ENCODE data around the gene SPRN. TPM values are rescaled to one million over a fixed set of nuclear protein-coding genes. Genes with fewer than 3 reads are reported as not detected.
"Not testable (repeated sequence)": the region's sequence is repeated elsewhere in the genome, so short reads cannot be mapped to it uniquely, and the experiment has no call there.

Gene SPRN, protein sequence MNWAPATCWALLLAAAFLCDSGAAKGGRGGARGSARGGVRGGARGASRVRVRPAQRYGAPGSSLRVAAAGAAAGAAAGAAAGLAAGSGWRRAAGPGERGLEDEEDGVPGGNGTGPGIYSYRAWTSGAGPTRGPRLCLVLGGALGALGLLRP
- total RNA-seq (not detected), polyA plus RNA-seq (1 to 10 TPM in 1 of 3 donors, under 1 TPM in 1, not detected in 1; 0.18 to 5.2 TPM)
- long read RNA-seq, donor 1 = 0 reads
- long read RNA-seq, donor 2 = 0 reads
- long read RNA-seq, donor 3 = 0 reads
- long read RNA-seq, donor 4 = 0 reads
- long read RNA-seq, donor 5, partial matches to known transcripts = 43 of 43 reads
- long read RNA-seq, donor 5, other reads (novel, unspliced or antisense) = 0 of 43 reads
- long read RNA-seq, donor 6 = 0 reads
- long read RNA-seq, donor 7 = 0 reads
- long read RNA-seq, donor 8 = 0 reads
- long read RNA-seq, donor 9 = 0 reads
- long read RNA-seq, donor 10, partial matches to known transcripts = 0 of 1 reads
- long read RNA-seq, donor 10, other reads (novel, unspliced or antisense) = 0 of 1 reads

DNA sequence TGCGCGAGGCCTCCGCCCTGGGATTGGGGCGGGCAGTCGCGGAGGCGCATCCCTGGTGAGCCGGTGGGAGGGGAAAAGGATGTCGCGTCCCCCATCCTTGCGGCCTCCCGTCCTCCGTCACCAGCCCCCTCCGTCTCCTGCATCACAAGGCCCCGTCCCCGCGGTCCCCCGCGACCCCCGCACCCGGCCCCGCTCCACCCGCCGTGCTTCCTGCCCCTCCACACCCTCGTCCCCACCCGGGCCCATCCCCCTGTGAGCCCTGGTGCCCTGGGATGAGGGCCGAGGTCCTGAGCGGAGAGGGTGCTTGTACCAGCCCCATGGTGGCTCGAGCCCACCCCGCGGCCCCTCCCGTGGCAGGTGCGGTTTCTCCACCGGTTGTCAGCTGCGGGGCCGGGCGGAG is at the start of gene SPRN:
Gene SPRN (minus strand): TSS at position 25 of the 400 bp plus-strand sequence. CDS start 944 bp downstream, outside the sequence.
- Histone ChIP-seq H3K36me3 (peaks cover 5 to 20% (median 19%) of the 10 kb centered on the region in 4 donors), H3K4me1 (peaks cover 7 to 11% (median 10%) of the 10 kb centered on the region in 4 donors), H3K27me3 (peaks cover 0 to 38% (median 14%) of the 10 kb centered on the region in 3 donors), H3K4me3 (peak within 1 kb of the TSS in 3 of 4 donors; percentile 11 to 29 (median 24))
- intact Hi-C loops (cut with DNase I; ENCODE audit: low total_unique reads); H3K27ac ChIP-seq; H3K9me3 ChIP-seq; DNase-seq: not testable (repeated sequence)
- WGBS, 5 donors = 17 to 39% (median 24%) methylated on average over 2 to 12 of the region's 37 CpGs; no CpG with 5 or more reads in 1 of the 5 donors

DNA sequence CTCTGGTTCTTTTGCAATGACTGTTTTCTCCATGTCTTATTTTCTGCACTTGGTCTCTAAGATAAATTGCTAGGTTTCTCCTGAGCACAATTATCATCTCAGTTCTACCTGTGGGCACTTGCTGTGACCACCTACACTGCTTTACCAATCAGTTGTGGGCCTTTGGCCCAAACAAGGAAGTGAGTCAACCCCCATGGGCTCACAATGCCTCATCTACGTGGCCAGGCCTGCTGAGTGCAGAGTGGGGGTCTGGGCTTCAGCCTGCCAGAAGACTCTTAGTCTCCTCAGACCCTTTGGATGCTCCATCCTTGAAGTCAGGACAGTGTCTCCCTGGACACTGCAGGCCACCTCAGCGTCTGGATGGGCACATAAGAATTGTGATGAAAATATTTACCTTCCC is 49.6 kb upstream of the SPRN start:
- no peak overlapping the region for H3K4me3 ChIP-seq
- TF ChIP-seq, protein P1, sequence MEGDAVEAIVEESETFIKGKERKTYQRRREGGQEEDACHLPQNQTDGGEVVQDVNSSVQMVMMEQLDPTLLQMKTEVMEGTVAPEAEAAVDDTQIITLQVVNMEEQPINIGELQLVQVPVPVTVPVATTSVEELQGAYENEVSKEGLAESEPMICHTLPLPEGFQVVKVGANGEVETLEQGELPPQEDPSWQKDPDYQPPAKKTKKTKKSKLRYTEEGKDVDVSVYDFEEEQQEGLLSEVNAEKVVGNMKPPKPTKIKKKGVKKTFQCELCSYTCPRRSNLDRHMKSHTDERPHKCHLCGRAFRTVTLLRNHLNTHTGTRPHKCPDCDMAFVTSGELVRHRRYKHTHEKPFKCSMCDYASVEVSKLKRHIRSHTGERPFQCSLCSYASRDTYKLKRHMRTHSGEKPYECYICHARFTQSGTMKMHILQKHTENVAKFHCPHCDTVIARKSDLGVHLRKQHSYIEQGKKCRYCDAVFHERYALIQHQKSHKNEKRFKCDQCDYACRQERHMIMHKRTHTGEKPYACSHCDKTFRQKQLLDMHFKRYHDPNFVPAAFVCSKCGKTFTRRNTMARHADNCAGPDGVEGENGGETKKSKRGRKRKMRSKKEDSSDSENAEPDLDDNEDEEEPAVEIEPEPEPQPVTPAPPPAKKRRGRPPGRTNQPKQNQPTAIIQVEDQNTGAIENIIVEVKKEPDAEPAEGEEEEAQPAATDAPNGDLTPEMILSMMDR (IDR thresholded peaks at IDR 0.05) = no peak
- no peak for TF ChIP-seq POLR2A (IDR thresholded peaks at IDR 0.05)
- no peak for TF ChIP-seq EP300 (IDR thresholded peaks at IDR 0.05)
- TF ChIP-seq POLR2AphosphoS5 (IDR thresholded peaks at IDR 0.05) = no peak
- H3K4me1 ChIP-seq = no peaks in the 10 kb centered on the region
- 67 to 92% (median 83%) methylated on average over 2 of the region's 2 CpGs for WGBS, 5 donors
- H3K27me3 ChIP-seq = no peaks in the 10 kb centered on the region
- no peak overlapping the region for H3K27ac ChIP-seq
- intact Hi-C loops (cut with DNase I; ENCODE audit: low total_unique reads) = no loop called here
- peaks cover 0 to 4% (median 0%) of the 10 kb centered on the region in 4 donors for H3K9me3 ChIP-seq
- H3K36me3 ChIP-seq = peaks cover 0 to 6% (median 0%) of the 10 kb centered on the region in 4 donors
- DNase-seq = no peak

DNA sequence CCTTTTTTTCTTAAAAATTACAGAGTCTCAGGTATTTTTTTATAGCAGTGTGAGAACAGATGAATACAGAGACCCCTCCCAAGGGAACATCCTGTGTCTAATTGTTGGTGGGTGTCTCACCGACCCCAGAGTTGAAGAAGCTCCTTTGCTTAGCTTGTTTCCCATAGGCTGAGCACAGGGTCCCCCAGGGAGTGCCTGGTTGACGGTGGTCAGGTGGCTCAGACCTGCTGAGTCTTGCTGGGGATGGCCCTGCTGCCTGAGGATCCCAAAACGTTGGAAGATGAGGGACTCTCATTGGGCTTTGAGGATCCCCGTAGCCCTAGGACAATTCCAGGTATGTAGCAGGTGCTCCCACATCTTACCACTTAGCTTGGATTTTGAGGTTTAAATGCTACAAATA is 48.8 kb upstream of the SPRN start:
- no peak overlapping the region for H3K27ac ChIP-seq
- DNase-seq = no peak
- 60 to 71% (median 67%) methylated on average over 4 of the region's 4 CpGs for WGBS, 5 donors
- H3K9me3 ChIP-seq = peaks cover 0 to 4% (median 0%) of the 10 kb centered on the region in 4 donors
- intact Hi-C loops (cut with DNase I; ENCODE audit: low total_unique reads) = no loop called here
- H3K36me3 ChIP-seq = peaks cover 0 to 6% (median 0%) of the 10 kb centered on the region in 4 donors
- TF ChIP-seq EP300 (IDR thresholded peaks at IDR 0.05) (no peak), POLR2AphosphoS5 (IDR thresholded peaks at IDR 0.05) (no peak), POLR2A (IDR thresholded peaks at IDR 0.05) (no peak)
- TF ChIP-seq, protein P1 (IDR thresholded peaks at IDR 0.05) = no peak
- H3K27me3 ChIP-seq = no peaks in the 10 kb centered on the region
- no peaks in the 10 kb centered on the region for H3K4me1 ChIP-seq
- H3K4me3 ChIP-seq = no peak overlapping the region

DNA sequence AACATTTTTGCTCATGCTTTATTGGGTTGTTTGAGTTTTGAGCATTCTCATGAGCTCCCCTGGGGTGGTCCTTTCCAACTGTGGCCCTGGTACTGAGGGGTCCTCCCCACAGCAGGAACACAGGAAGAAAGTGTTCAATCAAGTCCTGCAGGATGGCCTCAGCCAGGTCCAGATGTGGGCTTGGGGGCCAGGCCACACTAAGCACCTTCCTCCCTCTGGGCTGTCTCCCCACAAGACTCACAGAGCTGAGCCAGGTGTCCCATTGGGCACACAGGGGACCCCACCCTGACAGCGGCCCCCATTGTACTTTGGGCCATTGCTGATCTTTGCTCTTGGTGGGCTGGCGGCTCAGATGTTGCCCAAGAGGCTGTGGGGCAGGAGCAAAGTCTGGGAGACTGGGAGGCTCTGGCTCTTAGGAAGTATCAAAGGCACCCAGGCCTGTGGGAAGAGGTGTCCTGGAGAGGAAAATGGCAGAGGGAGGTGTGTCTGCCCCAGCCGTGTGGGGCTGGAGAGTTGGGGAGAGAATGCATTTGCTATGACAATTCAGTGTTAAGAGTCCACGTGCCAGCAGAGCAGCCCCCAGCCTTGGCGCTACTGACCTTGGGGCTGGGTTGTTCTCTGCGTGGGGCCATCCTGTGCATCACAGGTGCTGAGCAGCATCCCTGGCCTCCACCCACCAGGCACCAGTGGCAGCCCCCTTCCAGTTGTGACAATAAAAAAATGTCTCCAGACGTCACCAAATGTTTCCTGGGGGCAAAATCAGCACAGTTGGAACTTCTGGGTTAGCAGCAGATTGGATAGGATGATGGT is 47.1 kb upstream of the SPRN start:
- intact Hi-C loops (cut with DNase I; ENCODE audit: low total_unique reads) = no loop called here
- no peaks in the 10 kb centered on the region for H3K4me1 ChIP-seq
- H3K27me3 ChIP-seq = no peaks in the 10 kb centered on the region
- no peak for DNase-seq
- peaks cover 0 to 4% (median 0%) of the 10 kb centered on the region in 4 donors for H3K9me3 ChIP-seq
- no peak overlapping the region for H3K4me3 ChIP-seq
- H3K27ac ChIP-seq = no peak overlapping the region
- H3K36me3 ChIP-seq = peaks cover 0 to 22% (median 6%) of the 10 kb centered on the region in 4 donors
- 74 to 92% (median 76%) methylated on average over 7 of the region's 7 CpGs for WGBS, 5 donors
- TF ChIP-seq POLR2A (IDR thresholded peaks at IDR 0.05) (no peak), EP300 (IDR thresholded peaks at IDR 0.05) (no peak), POLR2AphosphoS5 (IDR thresholded peaks at IDR 0.05) (no peak)
- TF ChIP-seq, protein P1 (IDR thresholded peaks at IDR 0.05) = no peak

DNA sequence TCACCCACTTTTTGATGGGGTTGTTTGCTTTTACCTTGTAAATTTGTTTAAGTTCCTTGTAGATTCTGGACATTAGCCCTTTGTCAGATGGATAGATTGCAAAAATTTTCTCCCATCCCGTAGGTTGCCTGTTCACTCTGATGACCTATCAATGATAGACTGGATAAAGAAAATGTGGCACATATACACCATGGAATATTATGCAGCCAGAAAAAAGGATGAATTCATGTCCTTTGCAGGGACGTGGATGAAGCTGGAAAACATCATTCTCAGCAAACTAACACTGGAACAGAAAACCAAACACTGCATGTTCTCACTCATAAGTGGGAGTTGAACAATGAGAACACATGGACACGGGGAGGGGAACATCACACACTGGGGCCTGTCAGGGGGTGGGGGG is 44.8 kb upstream of the SPRN start:
- Histone ChIP-seq H3K36me3 (peaks cover 0 to 22% (median 6%) of the 10 kb centered on the region in 4 donors), H3K27me3 (peaks cover 0 to 11% (median 0%) of the 10 kb centered on the region in 3 donors)
- H3K9me3 ChIP-seq; H3K27ac ChIP-seq; DNase-seq; intact Hi-C loops (cut with DNase I; ENCODE audit: low total_unique reads); H3K4me1 ChIP-seq; H3K4me3 ChIP-seq: not testable (repeated sequence)
- 79 to 91% (median 81%) methylated on average over 3 of the region's 3 CpGs for WGBS, 5 donors

Data from stomach (tissue), 19 donors.